Activated naive CD4-positive, alpha-beta T cell treated with anti-CD3 and anti-CD28 coated beads, Interleukin-2, amount 50 U/mL, for 24 hours (primary cell): ENCODE results near the gene KLHL26.

Source experiments
- H3K27ac Mint-ChIP-seq: one replicate; pipeline ENCODE4 v1.8.0; 2021; ENCODE audit warnings: mild to moderate bottlenecking, mixed read lengths
- H3K27me3 Mint-ChIP-seq: one replicate; pipeline ENCODE4 v1.8.0; 2021; ENCODE audit warnings: mixed read lengths
- H3K36me3 Mint-ChIP-seq: one replicate; pipeline ENCODE4 v1.8.0; 2021; ENCODE audit warnings: mixed read lengths
- H3K4me1 Mint-ChIP-seq: one replicate; pipeline ENCODE4 v1.8.0; 2021; ENCODE audit warnings: mixed read lengths
- H3K4me3 Mint-ChIP-seq: one replicate; pipeline ENCODE4 v1.8.0; 2021; ENCODE audit warnings: mild to moderate bottlenecking, mixed read lengths
- H3K9me3 Mint-ChIP-seq: one replicate; pipeline ENCODE4 v1.8.0; 2021; ENCODE audit warnings: mixed read lengths

The KLHL26 gene

GRCh38 chr19:18626906-18627305 lies 9.9 kb upstream of the KLHL26 start:
- Mint-ChIP-seq H3K9me3 (no peaks in the 10 kb centered on the region), H3K4me3 (no peak overlapping the region), H3K27me3 (peaks cover 1% of the 10 kb centered on the region), H3K36me3 (no peaks in the 10 kb centered on the region), H3K27ac (no peak overlapping the region), H3K4me1 (no peaks in the 10 kb centered on the region)

GRCh38 chr19:18629166-18630088 lies 7.4 kb upstream of the KLHL26 start:
- H3K27ac Mint-ChIP-seq = no peak overlapping the region
- H3K9me3 Mint-ChIP-seq = no peaks in the 10 kb centered on the region
- H3K4me3 Mint-ChIP-seq = no peak overlapping the region
- H3K4me1 Mint-ChIP-seq = no peaks in the 10 kb centered on the region
- H3K36me3 Mint-ChIP-seq = no peaks in the 10 kb centered on the region
- no peaks in the 10 kb centered on the region for H3K27me3 Mint-ChIP-seq

- Mint-ChIP-seq H3K27ac (no peak overlapping the region), H3K9me3 (no peaks in the 10 kb centered on the region), H3K27me3 (no peaks in the 10 kb centered on the region), H3K36me3 (no peaks in the 10 kb centered on the region), H3K4me1 (peaks cover 28% of the 10 kb centered on the region), H3K4me3 (no peak overlapping the region)
Observed at GRCh38 chr19:18633321-18633720, 3.5 kb upstream of the KLHL26 start.

- H3K27me3 Mint-ChIP-seq = no peaks in the 10 kb centered on the region
- peaks cover 32% of the 10 kb centered on the region for H3K4me1 Mint-ChIP-seq
- no peaks in the 10 kb centered on the region for H3K36me3 Mint-ChIP-seq
- H3K9me3 Mint-ChIP-seq = no peaks in the 10 kb centered on the region
- no peak overlapping the region for H3K27ac Mint-ChIP-seq
- no peak overlapping the region for H3K4me3 Mint-ChIP-seq
Observed at GRCh38 chr19:18634612-18635297, 2.1 kb upstream of the KLHL26 start.

GRCh38 chr19:18635831-18636182 lies 1.0 kb upstream of the KLHL26 start:
- Mint-ChIP-seq H3K4me3 (peak overlapping the region; percentile 90), H3K4me1 (peaks cover 34% of the 10 kb centered on the region), H3K27me3 (no peaks in the 10 kb centered on the region), H3K27ac (no peak overlapping the region), H3K9me3 (no peaks in the 10 kb centered on the region), H3K36me3 (no peaks in the 10 kb centered on the region)

GRCh38 chr19:18636183-18636968 lies 452 bp upstream of the KLHL26 start:
- no peaks in the 10 kb centered on the region for H3K9me3 Mint-ChIP-seq
- H3K36me3 Mint-ChIP-seq = no peaks in the 10 kb centered on the region
- H3K4me3 Mint-ChIP-seq = peak overlapping the region; percentile 90
- H3K27ac Mint-ChIP-seq = peak overlapping the region; percentile 71
- H3K4me1 Mint-ChIP-seq = peaks cover 34% of the 10 kb centered on the region
- H3K27me3 Mint-ChIP-seq = no peaks in the 10 kb centered on the region

- no peaks in the 10 kb centered on the region for H3K27me3 Mint-ChIP-seq
- peaks cover 34% of the 10 kb centered on the region for H3K4me1 Mint-ChIP-seq
- H3K4me3 Mint-ChIP-seq = peak overlapping the region; percentile 90
- no peaks in the 10 kb centered on the region for H3K9me3 Mint-ChIP-seq
- no peaks in the 10 kb centered on the region for H3K36me3 Mint-ChIP-seq
- no peak overlapping the region for H3K27ac Mint-ChIP-seq
Observed at GRCh38 chr19:18637673-18638630, 1.1 kb downstream of the KLHL26 start.

GRCh38 chr19:18639706-18640243 lies 2.9 kb downstream of the KLHL26 start:
- H3K4me1 Mint-ChIP-seq = peaks cover 40% of the 10 kb centered on the region
- H3K4me3 Mint-ChIP-seq = peak overlapping the region; percentile 34
- H3K36me3 Mint-ChIP-seq = no peaks in the 10 kb centered on the region
- H3K27me3 Mint-ChIP-seq = no peaks in the 10 kb centered on the region
- H3K9me3 Mint-ChIP-seq = no peaks in the 10 kb centered on the region
- H3K27ac Mint-ChIP-seq = peak overlapping the region; percentile 88

- Mint-ChIP-seq H3K36me3 (no peaks in the 10 kb centered on the region), H3K27ac (no peak overlapping the region), H3K4me3 (no peak overlapping the region), H3K4me1 (peaks cover 31% of the 10 kb centered on the region), H3K27me3 (no peaks in the 10 kb centered on the region), H3K9me3 (no peaks in the 10 kb centered on the region)
Observed at GRCh38 chr19:18644196-18645034, 7.6 kb downstream of the KLHL26 start.

- H3K4me1 Mint-ChIP-seq = peaks cover 31% of the 10 kb centered on the region
- no peaks in the 10 kb centered on the region for H3K36me3 Mint-ChIP-seq
- no peak overlapping the region for H3K27ac Mint-ChIP-seq
- no peak overlapping the region for H3K4me3 Mint-ChIP-seq
- H3K27me3 Mint-ChIP-seq = no peaks in the 10 kb centered on the region
- H3K9me3 Mint-ChIP-seq = no peaks in the 10 kb centered on the region
Observed at GRCh38 chr19:18645035-18645511, 8.2 kb downstream of the KLHL26 start.

GRCh38 chr19:18646535-18647370 lies 9.9 kb downstream of the KLHL26 start:
- H3K4me3 Mint-ChIP-seq = no peak overlapping the region
- no peak overlapping the region for H3K27ac Mint-ChIP-seq
- H3K27me3 Mint-ChIP-seq = no peaks in the 10 kb centered on the region

GRCh38 chr19:18647371-18647767 lies 10.5 kb downstream of the KLHL26 start:
- Mint-ChIP-seq H3K4me1 (peaks cover 31% of the 10 kb centered on the region), H3K9me3 (no peaks in the 10 kb centered on the region), H3K27ac (no peak overlapping the region), H3K27me3 (no peaks in the 10 kb centered on the region), H3K4me3 (no peak overlapping the region), H3K36me3 (no peaks in the 10 kb centered on the region)

More at GRCh38 chr19:18646535-18647370, 9.9 kb downstream of the KLHL26 start:
- Mint-ChIP-seq H3K36me3 (no peaks in the 10 kb centered on the region), H3K4me1 (peaks cover 31% of the 10 kb centered on the region), H3K9me3 (no peaks in the 10 kb centered on the region)

GRCh38 chr19:18647807-18648206 lies 11.0 kb downstream of the KLHL26 start:
- no peaks in the 10 kb centered on the region for H3K9me3 Mint-ChIP-seq
- no peaks in the 10 kb centered on the region for H3K36me3 Mint-ChIP-seq
- H3K27ac Mint-ChIP-seq = no peak overlapping the region

More at GRCh38 chr19:18647807-18648206, 11.0 kb downstream of the KLHL26 start:
- H3K27me3 Mint-ChIP-seq = no peaks in the 10 kb centered on the region
- H3K4me3 Mint-ChIP-seq = no peak overlapping the region
- peaks cover 31% of the 10 kb centered on the region for H3K4me1 Mint-ChIP-seq
